HepG2 (cell line): ENCODE results near the gene NDUFS7. TPM values are rescaled to one million over a fixed set of nuclear protein-coding genes. Genes with fewer than 3 reads are reported as not detected.

Experiments used
- ATAC-seq: fragments of 200-7000 bp; cut with Tn5 transposase; 3 replicates; pipeline ENCODE4 v1.9.1; 2020; ENCODE audit warnings: mild to moderate bottlenecking, moderate library complexity
- BruUV-seq: library from RNA; stranded (reverse); fragments of 400-500 nt; replicated peaks from 2 replicates; lab custom pipeline; 2021; lab: Mats Ljungman, UMichigan
- CTCF ChIA-PET: fragments of 300-600 bp; formaldehyde crosslinking; extraction: SDS; loops from one replicate; lab custom pipeline; 2021; ENCODE audit warnings: low total read pairs, inconsistent platforms, low intra/inter-chr PET ratio; lab: Yijun Ruan, JAX
- POLR2A ChIA-PET: fragments of 350-600 bp; sonication (Branson Sonifier 250); formaldehyde crosslinking; loops from one replicate; lab custom pipeline; 2020; ENCODE audit warnings: antibody characterized with exemption, inconsistent platforms; lab: Yijun Ruan, JAX
- DNase-seq: peaks from one replicate; pipeline ENCODE4 v3.0.0-alpha.2; 2015; ENCODE audit warnings: low spot score
- FAIRE-seq: peaks from 3 replicates; lab custom pipeline; 2011; peaks lifted over from hg19 to GRCh38; lab: Jason Lieb, UNC
- H2AFZ ChIP-seq: one replicate; pipeline ENCODE4 v1.6.1; 2011; ENCODE audit warnings: low read length, inconsistent platforms
- H3K27ac ChIP-seq: fragments of 300-600 bp; 3 replicates; pipeline ENCODE4 v1.8.0; 2011; ENCODE audit warnings: mixed run types, mild to moderate bottlenecking, mixed read lengths, low read length, inconsistent platforms; ENCODE audit not compliant: insufficient read depth; ENCODE audit errors: extremely low read length
- H3K27me3 ChIP-seq, 2 experiments: fragments of 200-600 bp in 1 of 2; 2 replicates in 1 of 2; 3 replicates in 1 of 2; pipeline versions ENCODE4 v1.6.0 to v1.8.0; 2011; ENCODE audit warnings: low read length in 2 of 2, mild to moderate bottlenecking in 2 of 2, moderate library complexity in 2 of 2, inconsistent platforms in 1 of 2; ENCODE audit not compliant: insufficient read depth in 2 of 2, control insufficient read depth in 1 of 2
- H3K36me3 ChIP-seq, 2 experiments: fragments of 200-600 bp in 1 of 2; replicated peaks in 1 of 2; 2 replicates in 1 of 2; 3 replicates in 1 of 2; pipeline versions ENCODE4 v1.5.1 to v1.8.0; 2011; ENCODE audit warnings: low read length in 2 of 2, inconsistent platforms in 1 of 2; ENCODE audit not compliant: insufficient read depth in 2 of 2, control insufficient read depth in 1 of 2
- H3K4me1 ChIP-seq: 2 replicates; pipeline ENCODE4 v1.5.1; 2012; ENCODE audit warnings: low read length, inconsistent platforms; ENCODE audit not compliant: insufficient read depth
- H3K4me2 ChIP-seq: 2 replicates; pipeline ENCODE4 v1.6.0; 2011; ENCODE audit warnings: low read depth, low read length, inconsistent platforms
- H3K4me3 ChIP-seq, 3 experiments: fragments of 200-600 bp in 1 of 3; sonication (generic), shearing (Covaris generic) in 1 of 3; replicated peaks in 1 of 3; 2 replicates each; pipeline ENCODE4 v1.5.1; 2011 to 2016; ENCODE audit warnings: low read length in 3 of 3, inconsistent platforms in 2 of 3, low read depth in 2 of 3, mild to moderate bottlenecking in 2 of 3, control low read depth in 1 of 3, mixed read lengths in 1 of 3; ENCODE audit not compliant: insufficient read depth in 1 of 3
- H3K79me2 ChIP-seq: one replicate; pipeline ENCODE4 v1.6.1; 2011; ENCODE audit warnings: low read length, inconsistent platforms; ENCODE audit not compliant: insufficient read depth
- H3K9ac ChIP-seq: 2 replicates; pipeline ENCODE4 v1.6.0; 2011; ENCODE audit warnings: mild to moderate bottlenecking, low read depth, low read length, inconsistent platforms; ENCODE audit not compliant: insufficient read depth
- H3K9me3 ChIP-seq: 2 replicates; pipeline ENCODE4 v1.5.1; 2012; ENCODE audit warnings: mild to moderate bottlenecking, low read length
- H4K20me1 ChIP-seq: 2 replicates; pipeline ENCODE4 v1.6.0; 2011; ENCODE audit warnings: inconsistent platforms, mild to moderate bottlenecking, low read length, moderate library complexity; ENCODE audit not compliant: insufficient read depth
- CBFB ChIP-seq: sonication (generic); formaldehyde crosslinking; IDR thresholded peaks from 2 replicates; pipeline ENCODE4 v1.4.0; 2020; ENCODE audit warnings: missing genetic modification reagents
- FOXK2 ChIP-seq: fragments of 450-650 bp; IDR thresholded peaks from 2 replicates; pipeline ENCODE4 v1.6.1; 2016
- GATAD2A ChIP-seq: IDR thresholded peaks from 2 replicates; pipeline ENCODE4 v1.6.1; 2016
- ZNF121 ChIP-seq: sonication (generic); formaldehyde crosslinking; IDR thresholded peaks from 2 replicates; pipeline ENCODE4 v1.5.0; 2020; ENCODE audit warnings: mild to moderate bottlenecking, missing genetic modification reagents
- ZNF546 ChIP-seq: sonication (generic); formaldehyde crosslinking; conservative IDR thresholded peaks from 2 replicates; pipeline ENCODE4 v1.8.1; 2023; ENCODE audit warnings: mild to moderate bottlenecking, missing genetic modification reagents
- WGBS: methylation state at CpG from one replicate; pipeline ENCODE4 v1.1.6; 2017; ENCODE audit warnings: low lambda C conversion rate; 5-methylcytosine and 5-hydroxymethylcytosine counted together
- in situ Hi-C: cut with HindIII; loops from 2 replicates; pipeline ENCODE4 v1.10.0; 2017; ENCODE audit warnings: low pct_unique_long_range_greater_than_20kb; ENCODE audit not compliant: extremely low pct_ligation_motif_present
- intact Hi-C: fragments of 100-400 bp; cut with micrococcal nuclease; formaldehyde crosslinking; loops from one replicate; pipeline ENCODE4 v1.10.0; 2022; ENCODE audit not compliant: unreplicated experiment
- polyA plus RNA-seq, 8 experiments: library from polyadenylated mRNA; depleted of rRNA in 3 of 8; stranded (reverse) in 7 of 8; unstranded in 1 of 8; fragments of >200 nt; fragmentation: Illumina TruSeq in 4 of 8; extraction: Trizol in 4 of 8; gene quantifications; 2 replicates each; pipeline versions ENCODE4 v1.2.1 to v1.2.3, GENCODE V29; 2011 to 2016; ENCODE audit warnings: low read depth in 4 of 8, missing spikeins in 1 of 8, mixed read lengths in 1 of 8; ENCODE audit not compliant: insufficient read depth in 1 of 8
- total RNA-seq, 5 experiments: library from RNA; depleted of rRNA; stranded (reverse); fragments of >200 nt; fragmentation: Illumina TruSeq; extraction: Trizol; gene quantifications; 2 replicates each; pipeline ENCODE4 v1.2.3, GENCODE V29; 2016; ENCODE audit warnings: low read depth in 1 of 5
- TF ChIP-seq, protein P1 (sequence below): sonication (generic); formaldehyde crosslinking; conservative IDR thresholded peaks from 2 replicates; pipeline ENCODE4 v1.8.1; 2023; ENCODE audit warnings: missing genetic modification reagents
- TF ChIP-seq, protein P2 (sequence below): sonication (generic); formaldehyde crosslinking; IDR thresholded peaks from 2 replicates; pipeline ENCODE4 v1.5.0; 2020; ENCODE audit warnings: mild to moderate bottlenecking, missing genetic modification reagents, moderate library complexity
- TF ChIP-seq, protein P3 (sequence below): sonication (generic); formaldehyde crosslinking; IDR thresholded peaks from 2 replicates; pipeline ENCODE4 v1.5.0; 2020; ENCODE audit warnings: mild to moderate bottlenecking, missing genetic modification reagents
- TF ChIP-seq, protein P4 (sequence below): sonication (generic); formaldehyde crosslinking; conservative IDR thresholded peaks from 2 replicates; pipeline ENCODE4 v1.4.0; 2020; ENCODE audit warnings: missing genetic modification reagents
- TF ChIP-seq, protein P5 (sequence below): sonication (generic); formaldehyde crosslinking; IDR thresholded peaks from 2 replicates; pipeline ENCODE4 v1.4.0; 2020; ENCODE audit warnings: missing genetic modification reagents

The NDUFS7 gene
- total and polyA plus RNA-seq, 2 of the 13 experiments (the other 11 are each of a cell fraction or from before 2014, with no cell fraction given) = 34.3 to 66.9 TPM

DNA sequence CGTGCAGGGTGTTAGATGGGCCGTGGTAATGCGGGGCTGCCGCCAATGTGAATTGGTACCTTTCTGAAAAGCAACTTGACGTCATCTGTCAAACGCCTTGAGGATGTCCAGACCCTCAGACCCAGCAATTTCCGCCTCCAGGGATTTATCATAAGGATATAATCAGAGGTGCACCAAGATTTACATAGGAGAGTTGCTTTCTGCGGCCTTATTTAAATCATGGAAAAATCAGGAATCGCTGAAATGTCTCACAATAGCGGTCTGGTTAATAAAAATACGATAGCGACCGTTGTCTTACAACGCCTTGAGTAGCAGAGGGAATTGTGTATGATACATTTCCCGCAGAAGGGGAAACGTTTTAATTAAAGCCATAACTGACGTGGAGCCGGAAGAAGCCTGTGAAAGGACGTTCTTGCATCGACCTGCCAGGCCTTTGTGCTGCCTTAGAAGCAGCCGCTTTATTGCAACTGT, 32.3 kb upstream of the NDUFS7 start (continued):
- TF ChIP-seq, protein P1, sequence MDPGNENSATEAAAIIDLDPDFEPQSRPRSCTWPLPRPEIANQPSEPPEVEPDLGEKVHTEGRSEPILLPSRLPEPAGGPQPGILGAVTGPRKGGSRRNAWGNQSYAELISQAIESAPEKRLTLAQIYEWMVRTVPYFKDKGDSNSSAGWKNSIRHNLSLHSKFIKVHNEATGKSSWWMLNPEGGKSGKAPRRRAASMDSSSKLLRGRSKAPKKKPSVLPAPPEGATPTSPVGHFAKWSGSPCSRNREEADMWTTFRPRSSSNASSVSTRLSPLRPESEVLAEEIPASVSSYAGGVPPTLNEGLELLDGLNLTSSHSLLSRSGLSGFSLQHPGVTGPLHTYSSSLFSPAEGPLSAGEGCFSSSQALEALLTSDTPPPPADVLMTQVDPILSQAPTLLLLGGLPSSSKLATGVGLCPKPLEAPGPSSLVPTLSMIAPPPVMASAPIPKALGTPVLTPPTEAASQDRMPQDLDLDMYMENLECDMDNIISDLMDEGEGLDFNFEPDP (CRISPR knock-in tag) = no peak
- TF ChIP-seq, protein P2, sequence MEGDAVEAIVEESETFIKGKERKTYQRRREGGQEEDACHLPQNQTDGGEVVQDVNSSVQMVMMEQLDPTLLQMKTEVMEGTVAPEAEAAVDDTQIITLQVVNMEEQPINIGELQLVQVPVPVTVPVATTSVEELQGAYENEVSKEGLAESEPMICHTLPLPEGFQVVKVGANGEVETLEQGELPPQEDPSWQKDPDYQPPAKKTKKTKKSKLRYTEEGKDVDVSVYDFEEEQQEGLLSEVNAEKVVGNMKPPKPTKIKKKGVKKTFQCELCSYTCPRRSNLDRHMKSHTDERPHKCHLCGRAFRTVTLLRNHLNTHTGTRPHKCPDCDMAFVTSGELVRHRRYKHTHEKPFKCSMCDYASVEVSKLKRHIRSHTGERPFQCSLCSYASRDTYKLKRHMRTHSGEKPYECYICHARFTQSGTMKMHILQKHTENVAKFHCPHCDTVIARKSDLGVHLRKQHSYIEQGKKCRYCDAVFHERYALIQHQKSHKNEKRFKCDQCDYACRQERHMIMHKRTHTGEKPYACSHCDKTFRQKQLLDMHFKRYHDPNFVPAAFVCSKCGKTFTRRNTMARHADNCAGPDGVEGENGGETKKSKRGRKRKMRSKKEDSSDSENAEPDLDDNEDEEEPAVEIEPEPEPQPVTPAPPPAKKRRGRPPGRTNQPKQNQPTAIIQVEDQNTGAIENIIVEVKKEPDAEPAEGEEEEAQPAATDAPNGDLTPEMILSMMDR (CRISPR knock-in tag) = no peak
- TF ChIP-seq, protein P3, sequence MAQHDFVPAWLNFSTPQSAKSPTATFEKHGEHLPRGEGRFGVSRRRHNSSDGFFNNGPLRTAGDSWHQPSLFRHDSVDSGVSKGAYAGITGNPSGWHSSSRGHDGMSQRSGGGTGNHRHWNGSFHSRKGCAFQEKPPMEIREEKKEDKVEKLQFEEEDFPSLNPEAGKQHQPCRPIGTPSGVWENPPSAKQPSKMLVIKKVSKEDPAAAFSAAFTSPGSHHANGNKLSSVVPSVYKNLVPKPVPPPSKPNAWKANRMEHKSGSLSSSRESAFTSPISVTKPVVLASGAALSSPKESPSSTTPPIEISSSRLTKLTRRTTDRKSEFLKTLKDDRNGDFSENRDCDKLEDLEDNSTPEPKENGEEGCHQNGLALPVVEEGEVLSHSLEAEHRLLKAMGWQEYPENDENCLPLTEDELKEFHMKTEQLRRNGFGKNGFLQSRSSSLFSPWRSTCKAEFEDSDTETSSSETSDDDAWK (CRISPR knock-in tag) = no peak
- TF ChIP-seq CBFB = no peak

DNA sequence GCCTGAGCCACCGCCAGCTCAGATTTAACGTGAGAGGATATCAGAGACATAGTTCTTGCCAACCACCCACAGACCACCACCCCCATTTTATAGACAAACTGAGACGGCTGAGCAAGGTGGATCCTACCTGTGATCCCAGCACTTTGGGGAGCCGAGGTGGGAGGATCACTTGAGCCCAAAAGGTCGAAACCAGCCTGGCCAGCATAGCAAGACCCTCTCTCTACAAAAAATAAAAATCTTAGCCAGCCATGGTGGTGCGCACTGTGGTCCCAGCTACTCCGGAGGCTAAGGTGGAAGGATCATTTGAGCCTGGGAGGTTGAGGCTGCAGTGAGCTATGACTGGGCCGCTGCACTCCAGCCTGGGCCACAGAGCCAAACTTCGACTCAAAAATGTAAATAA, 30.6 kb upstream of the NDUFS7 start:
- ChIA-PET CTCF (no interaction called here), POLR2A (no interaction called here)
- H3K27me3 ChIP-seq = no peaks in the 10 kb centered on the region
- no peak overlapping the region for H3K27ac ChIP-seq
- BruUV-seq = no TSS peak
- no peaks in the 10 kb centered on the region for H4K20me1 ChIP-seq
- DNase-seq (no peak), ATAC-seq (no peak), FAIRE-seq (no peak)
- peaks cover 2 to 5% of the 10 kb centered on the region in 2 experiments; a peak in 4 of 5 replicates for H3K36me3 ChIP-seq
- no peak overlapping the region for H2AFZ ChIP-seq
- H3K9me3 ChIP-seq = no peaks in the 10 kb centered on the region
- H3K4me2 ChIP-seq = no peak overlapping the region
- intact Hi-C loops (loop anchor here (5.0 kb wide), 1 partner anchor 36 kb away; no protein-coding TSS in a partner anchor), in situ Hi-C loops (no loop called here)
- no peak overlapping the region for H3K4me3 ChIP-seq
- H3K79me2 ChIP-seq = peaks cover 10% of the 10 kb centered on the region
- WGBS = 89% methylated on average over 9 of the region's 9 CpGs
- H3K4me1 ChIP-seq = peaks cover 31% of the 10 kb centered on the region
- no peak overlapping the region for H3K9ac ChIP-seq
- TF ChIP-seq ZNF121 (CRISPR knock-in tag) (peak; percentile 84), GATAD2A (CRISPR knock-in tag) (no peak), ZNF546 (CRISPR knock-in tag) (no peak), FOXK2 (no peak)
- TF ChIP-seq, protein P4, sequence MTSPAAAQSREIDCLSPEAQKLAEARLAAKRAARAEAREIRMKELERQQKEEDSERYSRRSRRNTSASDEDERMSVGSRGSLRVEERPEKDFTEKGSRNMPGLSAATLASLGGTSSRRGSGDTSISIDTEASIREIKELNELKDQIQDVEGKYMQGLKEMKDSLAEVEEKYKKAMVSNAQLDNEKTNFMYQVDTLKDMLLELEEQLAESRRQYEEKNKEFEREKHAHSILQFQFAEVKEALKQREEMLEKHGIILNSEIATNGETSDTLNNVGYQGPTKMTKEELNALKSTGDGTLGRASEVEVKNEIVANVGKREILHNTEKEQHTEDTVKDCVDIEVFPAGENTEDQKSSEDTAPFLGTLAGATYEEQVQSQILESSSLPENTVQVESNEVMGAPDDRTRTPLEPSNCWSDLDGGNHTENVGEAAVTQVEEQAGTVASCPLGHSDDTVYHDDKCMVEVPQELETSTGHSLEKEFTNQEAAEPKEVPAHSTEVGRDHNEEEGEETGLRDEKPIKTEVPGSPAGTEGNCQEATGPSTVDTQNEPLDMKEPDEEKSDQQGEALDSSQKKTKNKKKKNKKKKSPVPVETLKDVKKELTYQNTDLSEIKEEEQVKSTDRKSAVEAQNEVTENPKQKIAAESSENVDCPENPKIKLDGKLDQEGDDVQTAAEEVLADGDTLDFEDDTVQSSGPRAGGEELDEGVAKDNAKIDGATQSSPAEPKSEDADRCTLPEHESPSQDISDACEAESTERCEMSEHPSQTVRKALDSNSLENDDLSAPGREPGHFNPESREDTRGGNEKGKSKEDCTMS (CRISPR knock-in tag) = no peak
- TF ChIP-seq, protein P5, sequence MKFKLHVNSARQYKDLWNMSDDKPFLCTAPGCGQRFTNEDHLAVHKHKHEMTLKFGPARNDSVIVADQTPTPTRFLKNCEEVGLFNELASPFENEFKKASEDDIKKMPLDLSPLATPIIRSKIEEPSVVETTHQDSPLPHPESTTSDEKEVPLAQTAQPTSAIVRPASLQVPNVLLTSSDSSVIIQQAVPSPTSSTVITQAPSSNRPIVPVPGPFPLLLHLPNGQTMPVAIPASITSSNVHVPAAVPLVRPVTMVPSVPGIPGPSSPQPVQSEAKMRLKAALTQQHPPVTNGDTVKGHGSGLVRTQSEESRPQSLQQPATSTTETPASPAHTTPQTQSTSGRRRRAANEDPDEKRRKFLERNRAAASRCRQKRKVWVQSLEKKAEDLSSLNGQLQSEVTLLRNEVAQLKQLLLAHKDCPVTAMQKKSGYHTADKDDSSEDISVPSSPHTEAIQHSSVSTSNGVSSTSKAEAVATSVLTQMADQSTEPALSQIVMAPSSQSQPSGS (CRISPR knock-in tag) = no peak
